A549 (cell line): ENCODE results near the gene STRN3.

Experiments
- CHD2 ChIP-seq: fragments of 150-350 bp; IDR thresholded peaks from 2 replicates; pipeline ENCODE4 v1.6.1; 2014; ENCODE audit warnings: low read length; ENCODE audit not compliant: partially characterized antibody
- MAFK ChIP-seq: fragments of 450-650 bp; IDR thresholded peaks from 2 replicates; pipeline ENCODE4 v1.6.1; 2014; ENCODE audit not compliant: partially characterized antibody
- NFE2L2 ChIP-seq: fragments of 150-350 bp; conservative IDR thresholded peaks from 2 replicates; pipeline ENCODE4 v1.6.1; 2014; ENCODE audit warnings: low read length
- POLR2A ChIP-seq: IDR thresholded peaks from 2 replicates; pipeline ENCODE4 v1.6.1; 2012; ENCODE audit warnings: mild to moderate bottlenecking, low read length
- TF ChIP-seq, protein P1 (sequence below): fragments of 150-350 bp; IDR thresholded peaks from 2 replicates; pipeline ENCODE4 v1.6.1; 2014; ENCODE audit warnings: low read depth, mild to moderate bottlenecking, low read length

DNA sequence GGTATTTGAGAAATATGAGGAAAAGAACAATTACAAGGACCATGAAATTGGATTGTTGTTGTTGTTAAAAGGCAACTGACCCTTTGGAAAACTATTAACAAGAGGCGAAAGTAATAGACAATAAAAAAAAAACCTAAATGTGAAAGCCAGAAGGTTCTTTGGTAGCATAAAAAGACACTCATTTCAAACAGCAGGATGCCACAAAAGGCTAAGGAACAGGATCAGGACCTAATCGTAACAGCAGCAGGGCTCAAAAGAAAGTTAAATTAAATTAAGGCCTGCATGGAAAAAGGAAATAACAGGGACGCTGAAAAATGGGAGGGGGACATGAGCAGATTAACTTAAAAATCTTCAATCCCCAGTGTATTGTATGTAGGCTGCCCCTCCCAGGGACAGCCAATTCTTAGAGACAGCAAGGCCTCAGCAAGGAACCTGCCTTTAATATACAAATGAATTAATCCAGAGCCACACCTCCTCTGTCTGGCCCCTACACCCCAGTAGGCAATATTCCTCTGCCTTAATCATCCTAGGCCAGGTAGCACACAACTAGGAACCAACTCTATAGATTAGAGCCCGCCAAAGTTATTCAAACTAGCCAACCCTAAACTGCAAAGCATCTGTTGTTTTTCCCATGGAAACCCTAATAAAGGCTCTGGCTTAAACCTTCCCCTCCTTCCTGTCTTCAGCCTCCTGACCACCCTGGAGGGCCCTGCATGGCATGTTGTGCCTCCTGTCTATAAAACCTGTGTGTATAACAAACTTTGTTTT lies 29.1 kb downstream of the STRN3 start:
- TF ChIP-seq NFE2L2: no peak
- no peak for TF ChIP-seq MAFK
- TF ChIP-seq, protein P1, sequence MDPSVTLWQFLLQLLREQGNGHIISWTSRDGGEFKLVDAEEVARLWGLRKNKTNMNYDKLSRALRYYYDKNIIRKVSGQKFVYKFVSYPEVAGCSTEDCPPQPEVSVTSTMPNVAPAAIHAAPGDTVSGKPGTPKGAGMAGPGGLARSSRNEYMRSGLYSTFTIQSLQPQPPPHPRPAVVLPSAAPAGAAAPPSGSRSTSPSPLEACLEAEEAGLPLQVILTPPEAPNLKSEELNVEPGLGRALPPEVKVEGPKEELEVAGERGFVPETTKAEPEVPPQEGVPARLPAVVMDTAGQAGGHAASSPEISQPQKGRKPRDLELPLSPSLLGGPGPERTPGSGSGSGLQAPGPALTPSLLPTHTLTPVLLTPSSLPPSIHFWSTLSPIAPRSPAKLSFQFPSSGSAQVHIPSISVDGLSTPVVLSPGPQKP: no peak
- TF ChIP-seq POLR2A: no peak
- TF ChIP-seq CHD2: no peak
